Fibroblast of lung (primary cell): ENCODE results near the gene FAM184A. TPM values are rescaled to one million over a fixed set of nuclear protein-coding genes. Genes with fewer than 3 reads are reported as not detected.

Experiments
- DNase-seq, 2 donors: peaks; one replicate each; pipeline versions ENCODE4 v3.0.0 to v3.0.0-alpha.2; 2010; ENCODE audit warnings: low read depth in 2 of 2
- H2AFZ ChIP-seq: 2 replicates; pipeline ENCODE4 v1.5.1; 2012; ENCODE audit warnings: low read length, control low read depth, inconsistent platforms
- H3K27ac ChIP-seq: 2 replicates; pipeline ENCODE4 v1.5.1; 2011; ENCODE audit warnings: low read length, control low read depth; ENCODE audit not compliant: insufficient read depth
- H3K27me3 ChIP-seq: 2 replicates; pipeline ENCODE4 v1.5.1; 2011; ENCODE audit warnings: mild to moderate bottlenecking, low read length; ENCODE audit not compliant: control insufficient read depth, insufficient read depth
- H3K36me3 ChIP-seq: 2 replicates; pipeline ENCODE4 v1.5.1; 2011; ENCODE audit warnings: low read length; ENCODE audit not compliant: control insufficient read depth, insufficient read depth
- H3K4me1 ChIP-seq: 2 replicates; pipeline ENCODE4 v1.5.1; 2011; ENCODE audit warnings: low read length; ENCODE audit not compliant: control insufficient read depth, insufficient read depth; ENCODE audit errors: extremely low read depth
- H3K4me2 ChIP-seq: 2 replicates; pipeline ENCODE4 v1.5.1; 2011; ENCODE audit warnings: low read length, control low read depth; ENCODE audit not compliant: insufficient read depth; ENCODE audit errors: extremely low read depth
- H3K4me3 ChIP-seq, 4 experiments: fragments of 200-600 bp in 1 of 4; sonication (generic) in 1 of 4; replicated peaks in 1 of 4; 2 replicates each; pipeline ENCODE4 v1.5.1; 2011 to 2016; ENCODE audit warnings: low read length in 4 of 4, low read depth in 3 of 4, mild to moderate bottlenecking in 3 of 4, control low read depth in 2 of 4, inconsistent platforms in 1 of 4, mixed read lengths in 1 of 4; ENCODE audit not compliant: insufficient read depth in 1 of 4; ENCODE audit errors: control extremely low read depth in 1 of 4
- H3K79me2 ChIP-seq: 2 replicates; pipeline ENCODE4 v1.5.1; 2012; ENCODE audit warnings: mild to moderate bottlenecking, low read length, inconsistent platforms; ENCODE audit not compliant: control insufficient read depth, insufficient read depth
- H3K9ac ChIP-seq: 2 replicates; pipeline ENCODE4 v1.5.1; 2011; ENCODE audit warnings: mild to moderate bottlenecking, low read length, control low read depth; ENCODE audit not compliant: insufficient read depth
- H3K9me3 ChIP-seq: 2 replicates; pipeline ENCODE4 v1.5.1; 2012; ENCODE audit warnings: low read depth, low read length; ENCODE audit not compliant: control insufficient read depth, insufficient read depth
- H4K20me1 ChIP-seq: 2 replicates; pipeline ENCODE4 v1.5.1; 2011; ENCODE audit warnings: low read length; ENCODE audit not compliant: control insufficient read depth, insufficient read depth; ENCODE audit errors: extremely low read depth
- CTCF ChIP-seq, 2 donors: IDR thresholded peaks in 1 of 2; conservative IDR thresholded peaks in 1 of 2; 1 replicate in 1 of 2; 2 replicates in 1 of 2; pipeline ENCODE4 v1.5.1; 2011 to 2012; ENCODE audit warnings: low read length in 2 of 2, control low read depth in 1 of 2, inconsistent platforms in 1 of 2, low read depth in 1 of 2, mild to moderate bottlenecking in 1 of 2
- EZH2 ChIP-seq: IDR thresholded peaks from 2 replicates; pipeline ENCODE4 v1.5.1; 2012; ENCODE audit warnings: low read length, control low read depth, mild to moderate bottlenecking; ENCODE audit errors: missing control alignments
- polyA plus RNA-seq, 2 donors: library from polyadenylated mRNA; depleted of rRNA in 1 of 2; stranded (reverse) in 1 of 2; unstranded in 1 of 2; fragments of >200 nt; gene quantifications; 2 replicates each; pipeline ENCODE4 v1.2.1, GENCODE V29; 2011 to 2012; ENCODE audit warnings: missing spikeins in 1 of 2
- total RNA-seq: library from RNA; depleted of rRNA; stranded (reverse); fragments of >200 nt; gene quantifications from 2 replicates; pipeline ENCODE4 v1.2.1, GENCODE V29; 2014

The FAM184A gene
- total and polyA plus RNA-seq, 2 donors (not counting 1 experiment from before 2014, with no cell fraction given), result 0.09 to 1.7 TPM

DNA sequence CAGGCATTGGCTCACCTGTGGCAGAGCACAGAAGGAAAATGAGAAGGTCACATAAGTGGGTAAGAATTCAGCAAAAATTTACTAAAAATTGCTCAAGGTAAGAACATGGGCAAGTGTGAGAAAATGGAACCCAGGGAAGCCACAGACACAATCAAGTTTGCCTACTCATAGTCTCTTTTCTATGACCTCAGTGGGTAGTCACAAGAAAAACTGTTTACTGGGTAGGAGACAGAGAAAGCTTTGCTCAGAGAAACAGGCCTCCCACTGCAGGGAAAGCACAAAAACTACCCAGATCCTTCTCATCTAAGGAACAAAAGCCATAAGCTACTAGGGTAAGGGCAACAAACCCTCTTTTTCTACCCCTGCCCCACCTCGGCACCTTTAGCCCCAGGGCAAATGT, 35.2 kb downstream of the FAM184A start:
- no peaks in the 10 kb centered on the region for H3K79me2 ChIP-seq
- H3K36me3 ChIP-seq, result no peaks in the 10 kb centered on the region
- TF ChIP-seq CTCF (conservative IDR thresholded peaks at IDR 0.05 in 1 of 2, IDR thresholded peaks at IDR 0.05 in 1 of 2; ENCODE audit: low read depth in 1 of 2, low read length in 2 of 2), result no peak
- TF ChIP-seq EZH2, result no peak
- H3K9ac ChIP-seq, result no peak overlapping the region
- no peaks in the 10 kb centered on the region for H4K20me1 ChIP-seq
- DNase-seq, result no peak
- H3K4me3 ChIP-seq, result no peak overlapping the region
- H3K27ac ChIP-seq, result no peak overlapping the region
- H3K4me2 ChIP-seq, result no peak overlapping the region
- no peaks in the 10 kb centered on the region for H3K27me3 ChIP-seq
- H3K4me1 ChIP-seq, result no peaks in the 10 kb centered on the region
- no peak overlapping the region for H2AFZ ChIP-seq
- H3K9me3 ChIP-seq, result no peaks in the 10 kb centered on the region

DNA sequence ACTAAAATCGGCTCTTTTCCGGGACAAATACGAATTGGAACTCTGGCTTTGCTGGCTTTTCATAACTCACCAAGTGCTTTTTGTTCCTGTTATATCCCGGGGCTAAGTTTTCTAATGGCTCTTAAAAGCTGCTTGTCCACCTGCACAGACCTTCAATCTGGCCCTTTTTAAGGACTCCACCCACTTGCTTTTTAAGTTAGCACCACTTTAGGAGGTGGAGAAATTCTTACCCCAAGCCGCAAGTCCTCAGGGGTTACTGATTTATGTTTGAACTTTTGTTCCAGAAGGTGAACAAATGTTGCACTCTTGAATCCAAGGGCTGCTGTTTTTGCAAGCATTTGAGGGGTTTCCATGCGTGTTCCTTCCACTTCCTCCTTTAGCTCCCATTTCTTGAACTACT, 37.8 kb downstream of the FAM184A start:
- Histone ChIP-seq H3K27ac (no peak overlapping the region), H3K36me3 (no peaks in the 10 kb centered on the region), H3K9me3 (no peaks in the 10 kb centered on the region), H2AFZ (no peak overlapping the region), H4K20me1 (no peaks in the 10 kb centered on the region), H3K27me3 (no peaks in the 10 kb centered on the region), H3K4me1 (no peaks in the 10 kb centered on the region), H3K4me3 (no peak overlapping the region), H3K4me2 (no peak overlapping the region), H3K9ac (no peak overlapping the region), H3K79me2 (no peaks in the 10 kb centered on the region)
- no peak for DNase-seq
- TF ChIP-seq EZH2, result no peak
- TF ChIP-seq CTCF (conservative IDR thresholded peaks at IDR 0.05 in 1 of 2, IDR thresholded peaks at IDR 0.05 in 1 of 2; ENCODE audit: low read depth in 1 of 2, low read length in 2 of 2), result no peak

DNA sequence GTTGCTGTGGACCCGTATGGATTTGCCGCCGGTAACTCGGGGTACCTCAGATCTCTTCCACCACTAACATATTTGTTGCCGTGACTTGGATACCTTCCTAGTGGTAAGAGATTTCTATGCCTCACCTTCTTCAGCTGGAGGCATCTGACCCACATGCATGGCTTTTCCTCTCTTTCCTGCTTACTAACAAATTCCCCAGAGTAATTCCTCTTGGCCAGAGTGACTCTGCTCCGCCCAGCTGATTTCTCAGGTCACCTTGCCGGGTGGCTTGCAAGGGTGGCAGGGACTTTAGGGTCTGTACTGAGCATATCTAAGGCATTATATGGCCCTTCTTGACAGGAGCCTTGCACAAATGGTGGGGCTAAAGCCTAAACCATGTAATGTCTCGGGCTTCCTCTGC, 38.2 kb downstream of the FAM184A start:
- no peak for DNase-seq
- Histone ChIP-seq H3K9me3 (no peaks in the 10 kb centered on the region), H2AFZ (no peak overlapping the region), H3K4me2 (no peak overlapping the region), H3K4me3 (no peak overlapping the region), H3K27ac (no peak overlapping the region), H3K27me3 (no peaks in the 10 kb centered on the region), H3K79me2 (no peaks in the 10 kb centered on the region), H3K36me3 (no peaks in the 10 kb centered on the region), H3K9ac (no peak overlapping the region), H4K20me1 (no peaks in the 10 kb centered on the region), H3K4me1 (no peaks in the 10 kb centered on the region)
- no peak for TF ChIP-seq CTCF (conservative IDR thresholded peaks at IDR 0.05 in 1 of 2, IDR thresholded peaks at IDR 0.05 in 1 of 2; ENCODE audit: low read depth in 1 of 2, low read length in 2 of 2)
- no peak for TF ChIP-seq EZH2
